HG03095 (cell line): Measurements from ENCODE around the gene PRCC.
"Not testable (repeated sequence)": the region's sequence is repeated elsewhere in the genome, so short reads cannot be mapped to it uniquely, and the experiment has no call there.

Experiments
- ATAC-seq: cut with Tn5 transposase; IDR thresholded peaks from one replicate; pipeline ENCODE4 v1.9.1; 2021; ENCODE audit warnings: moderate library complexity; ENCODE audit not compliant: unreplicated experiment

PRCC gene

GRCh38 chr1:156744344-156744743 is 23.0 kb upstream of the PRCC start:
- ATAC-seq, result no peak

- ATAC-seq, result no peak
These were observed 22.4 kb upstream of the PRCC start for GRCh38 chr1:156744786-156745419.

- no peak for ATAC-seq
These were observed 21.5 kb upstream of the PRCC start for GRCh38 chr1:156745881-156746280.

GRCh38 chr1:156746406-156746727 is 21.0 kb upstream of the PRCC start:
- no peak for ATAC-seq

- ATAC-seq, result no peak
These were observed 20.4 kb upstream of the PRCC start for GRCh38 chr1:156746728-156747631.

GRCh38 chr1:156747742-156748669 is 19.3 kb upstream of the PRCC start:
- no peak for ATAC-seq

GRCh38 chr1:156748670-156749418 is 18.5 kb upstream of the PRCC start:
- no peak for ATAC-seq

GRCh38 chr1:156749419-156750118 is 17.8 kb upstream of the PRCC start:
- no peak for ATAC-seq

- no peak for ATAC-seq
These were observed 17.1 kb upstream of the PRCC start for GRCh38 chr1:156750191-156750672.

GRCh38 chr1:156750711-156751450 is 16.5 kb upstream of the PRCC start:
- no peak for ATAC-seq

- ATAC-seq, result no peak
These were observed 15.9 kb upstream of the PRCC start, which contains the start of gene HDGF for GRCh38 chr1:156751451-156751756. HDGF (minus strand) TSS chr1:156751675; CDS start chr1:156751429, 246 bp downstream.

- ATAC-seq, result peak; percentile 55
These were observed 15.4 kb upstream of the PRCC start for GRCh38 chr1:156751757-156752481.

- no peak for ATAC-seq
These were observed 14.4 kb upstream of the PRCC start for GRCh38 chr1:156752843-156753482.

GRCh38 chr1:156754219-156754618 is 13.1 kb upstream of the PRCC start:
- no peak for ATAC-seq

- ATAC-seq, result no peak
These were observed 11.8 kb upstream of the PRCC start for GRCh38 chr1:156755527-156755950.

GRCh38 chr1:156756355-156756754 is 11.0 kb upstream of the PRCC start:
- ATAC-seq, result no peak

- not testable (repeated sequence) for ATAC-seq
These were observed 9.6 kb upstream of the PRCC start for GRCh38 chr1:156757572-156758253.
